Heart right ventricle (tissue), 16 donors: ENCODE data around the gene AEBP1. TPM values are rescaled to one million over a fixed set of nuclear protein-coding genes. Genes with fewer than 3 reads are reported as not detected.

Experiments
- ATAC-seq, 8 donors: fragments of 200-7000 bp; cut with Tn5 transposase; one replicate each; pipeline ENCODE4 v1.9.1; 2020; ENCODE audit warnings: mild to moderate bottlenecking in 8 of 8, moderate library complexity in 8 of 8, moderate number of reproducible peaks in 1 of 8
- DNase-seq, 2 donors: peaks; one replicate each; pipeline ENCODE4 v3.0.0-alpha.2; 2020
- H3K27ac ChIP-seq, 10 donors: fragments of 200-600 bp; sonication (generic) in 2 of 10; one replicate each; pipeline versions ENCODE4 v1.5.0 to v1.8.0; 2020 to 2022; ENCODE audit warnings: mild to moderate bottlenecking in 3 of 10
- H3K27me3 ChIP-seq, 7 donors: fragments of 200-600 bp; one replicate each; pipeline ENCODE4 v1.8.0; 2021 to 2022; ENCODE audit warnings: mild to moderate bottlenecking in 2 of 7
- H3K36me3 ChIP-seq, 9 donors: fragments of 200-600 bp; sonication (generic) in 1 of 9; one replicate each; pipeline versions ENCODE4 v1.5.0 to v1.8.0; 2020 to 2022; ENCODE audit warnings: mild to moderate bottlenecking in 2 of 9
- H3K4me1 ChIP-seq, 9 donors: fragments of 200-600 bp; sonication (generic) in 1 of 9; one replicate each; pipeline versions ENCODE4 v1.5.0 to v1.8.0; 2020 to 2022; ENCODE audit warnings: mild to moderate bottlenecking in 4 of 9
- H3K4me3 ChIP-seq, 10 donors: fragments of 200-600 bp; sonication (generic) in 2 of 10; one replicate each; pipeline versions ENCODE4 v1.5.0 to v1.8.0; 2020 to 2022; ENCODE audit warnings: mild to moderate bottlenecking in 7 of 10, moderate library complexity in 2 of 10
- H3K9me3 ChIP-seq, 11 donors: fragments of 200-600 bp in 10 of 11; sonication (generic) in 2 of 11; one replicate each; pipeline versions ENCODE4 v1.5.0 to v1.8.0; 2013 to 2022; ENCODE audit warnings: mild to moderate bottlenecking in 2 of 11, control low read depth in 1 of 11, moderate library complexity in 1 of 11
- CTCF ChIP-seq, 9 donors: fragments of 200-600 bp; sonication (generic) in 2 of 9; IDR thresholded peaks; one replicate each; pipeline versions ENCODE4 v1.5.0 to v1.8.0; 2021 to 2022; ENCODE audit warnings: antibody characterized with exemption in 9 of 9, mild to moderate bottlenecking in 5 of 9, moderate library complexity in 1 of 9
- WGBS, 2 donors: extraction: QIAGEN DNeasy Blood & Tissue Kit; methylation state at CpG; one replicate each; pipeline ENCODE4 v1.1.7; 2013; ENCODE audit warnings: inconsistent platforms in 1 of 2; 5-methylcytosine and 5-hydroxymethylcytosine counted together
- intact Hi-C, 10 donors: fragments of 100-400 bp; cut with DNase I; formaldehyde crosslinking; loops; one replicate each; pipeline versions ENCODE4 v1.11.1 to v1.14.2; 2022
- polyA plus RNA-seq, 2 donors: library from polyadenylated mRNA; stranded (reverse); fragments of 200-250 nt; gene quantifications; one replicate each; pipeline ENCODE4 v1.2.3, GENCODE V29; 2013
- total RNA-seq, 10 donors: library from RNA; stranded (reverse); fragmentation: NEBNext Ultra II Directional in 3 of 10; extraction: Animal tissue kit (Norgen Biotek cat#: 25700) in 3 of 10; gene quantifications; one replicate each; pipeline versions ENCODE4 v1.2.1 to v1.2.4, GENCODE V29; 2021 to 2023
- donor health status: Arrhythmogenic right ventricular cardiomyopathy.
- donor health status: ischemic (EF 13 %, LVEDD 7.1; RV severe dilation, severe dysfunction).
- donor health status: healthy with polysubstance abuse.
- donor health status: DM: no; HTN: yes; CAD: no.
- donor health status: DM: no; HTN: no; CAD: no.
- donor health status: ischemic (EF 25% LVEDD 6.9; RV normal size, moderate dysfunction).
- donor health status: ischemic (EF 25% LVEDD 5.7; RV mildly dilated, moderate dysfunction).
- donor health status: healthy.
- donor health status: DM: yes; HTN: yes; CAD: no.
- donor health status: Ischemic cardiomyopathy.
- donor health status: ischemic (EF 35%, LVEDD 5.7; RV mildly dilated, moderate dysfunction).
- donor health status: nonischemic (EF 11% LVEDD 7.7; RV severe dilation, severe dysfunction).
- donor health status: DM: yes; HTN: yes; CAD: no.
- donor health status: PGD.
- donor health status: ischemic (EF 29% LVEDD 5.4; RV normal size, mild dysfunction).
- donor health status: nonischemic (EF 23%, LVEDD 6.1; RV moderate dilation, normal function).

Gene AEBP1
- total and polyA plus RNA-seq, 12 donors, result 14.1 to 33.7 (median 21.6) TPM

- Histone ChIP-seq H3K27me3 (no peaks in the 10 kb centered on the region), H3K4me1 (peaks cover 0 to 44% (median 21%) of the 10 kb centered on the region in 9 donors), H3K4me3 (no peak overlapping the region), H3K27ac (no peak overlapping the region), H3K9me3 (no peaks in the 10 kb centered on the region), H3K36me3 (peaks cover 0 to 98% (median 54%) of the 10 kb centered on the region in 9 donors)
- DNase-seq, result no peak
- ATAC-seq, result no peak
- no peak for TF ChIP-seq CTCF (IDR thresholded peaks at IDR 0.05)
- 91 to 92% methylated on average over 30 of the region's 30 CpGs for WGBS, 2 donors
- intact Hi-C loops, result no loop called here
These were observed 46.0 kb upstream of the AEBP1 start for GRCh38 chr7:44057849-44058758.

- H3K4me1 ChIP-seq, result peaks cover 2 to 50% (median 24%) of the 10 kb centered on the region in 9 donors
- no peak overlapping the region for H3K4me3 ChIP-seq
- H3K27me3 ChIP-seq, result no peaks in the 10 kb centered on the region
- H3K36me3 ChIP-seq, result peaks cover 0 to 91% (median 54%) of the 10 kb centered on the region in 9 donors
- 84 to 95% methylated on average over 7 of the region's 7 CpGs for WGBS, 2 donors
- DNase-seq, result no peak
- no peak for TF ChIP-seq CTCF (IDR thresholded peaks at IDR 0.05)
- ATAC-seq, result no peak
- no peak overlapping the region for H3K27ac ChIP-seq
- H3K9me3 ChIP-seq, result no peaks in the 10 kb centered on the region
- intact Hi-C loops, result no loop called here
These were observed 45.4 kb upstream of the AEBP1 start for GRCh38 chr7:44058759-44059218.

GRCh38 chr7:44059219-44060090, 44.7 kb upstream of the AEBP1 start:
- no peak for TF ChIP-seq CTCF (IDR thresholded peaks at IDR 0.05)
- WGBS, 2 donors, result 83 to 91% methylated on average over 14 of the region's 14 CpGs
- Histone ChIP-seq H3K4me1 (peaks cover 4 to 57% (median 29%) of the 10 kb centered on the region in 9 donors), H3K4me3 (no peak overlapping the region), H3K27ac (peak overlapping the region in 3 of 10 donors; percentile 4 to 48 (median 27)), H3K36me3 (peaks cover 0 to 84% (median 54%) of the 10 kb centered on the region in 9 donors), H3K9me3 (no peaks in the 10 kb centered on the region), H3K27me3 (no peaks in the 10 kb centered on the region)
- intact Hi-C loops, result no loop called here
- ATAC-seq, result no peak
- peak in 1 of 2 donors; percentile 13 for DNase-seq
